ENCODE measurements around the gene PIK3R4. TPM values are rescaled to one million over a fixed set of nuclear protein-coding genes. Genes with fewer than 3 reads are reported as not detected.

The PIK3R4 gene
- 10 to 100 TPM in 3 of 4 donors, 1 to 10 TPM in 1; 8.2 to 33.0 (median 29.3) TPM for total RNA-seq

GRCh38 chr3:130746246-130747039 lies at the start of gene PIK3R4:
Gene PIK3R4 (minus strand): TSS chr3:130746829. CDS start chr3:130745218, 1,611 bp downstream.
- Histone ChIP-seq H3K36me3 (no peaks in the 10 kb centered on the region), H3K27ac (peak within 1 kb of the TSS; percentile 83 to 94 (median 91)), H3K4me1 (peaks cover 6 to 39% (median 23%) of the 10 kb centered on the region in 4 donors), H3K4me3 (peak within 1 kb of the TSS; percentile 66 to 93 (median 88)), H3K27me3 (no peaks in the 10 kb centered on the region), H3K9me3 (no peaks in the 10 kb centered on the region)
- WGBS, 2 donors (ENCODE audit: low coverage in 1 of 2) = 0 to 1% methylated on average over 8 to 35 of the region's 43 CpGs
- TF ChIP-seq POLR2AphosphoS5 (IDR thresholded peaks at IDR 0.05) = peak; percentile 85 to 92 (median 85)
- TF ChIP-seq POLR2A (IDR thresholded peaks at IDR 0.05) = peak; percentile 74
- no peak for TF ChIP-seq EP300 (IDR thresholded peaks at IDR 0.05; ENCODE audit: low read depth)
- TF ChIP-seq CTCF (IDR thresholded peaks at IDR 0.05) = no peak
- in situ Hi-C loops (cut with MboI; ENCODE audit: low pct_ligation_motif_present in 1 of 4, low pct_unique_long_range_greater_than_20kb in 1 of 4, low sequenced_read_pairs in 3 of 4) (loop anchor here in 1 of 4 donors (10.0 kb wide), 1 partner anchor 148 kb away; the partner anchor contains the start of gene ATP2C1), intact Hi-C loops (cut with DNase I; ENCODE audit: low total_unique reads) (no loop called here)
- peak; percentile 96 for DNase-seq

GRCh38 chr3:130795396-130795795 lies 48.8 kb upstream of the PIK3R4 start:
- TF ChIP-seq POLR2AphosphoS5 (IDR thresholded peaks at IDR 0.05) (no peak), CTCF (IDR thresholded peaks at IDR 0.05) (no peak), EP300 (IDR thresholded peaks at IDR 0.05; ENCODE audit: low read depth) (no peak), POLR2A (IDR thresholded peaks at IDR 0.05) (no peak)
- Histone ChIP-seq H3K36me3 (no peaks in the 10 kb centered on the region), H3K27ac (no peak overlapping the region), H3K9me3 (no peaks in the 10 kb centered on the region), H3K4me3 (no peak overlapping the region), H3K27me3 (no peaks in the 10 kb centered on the region), H3K4me1 (peaks cover 0 to 27% (median 5%) of the 10 kb centered on the region in 4 donors)
- no peak for DNase-seq
- WGBS, 2 donors (ENCODE audit: low coverage in 1 of 2) = 78 to 100% methylated on average over 1 of the region's 1 CpG
- intact Hi-C loops (cut with DNase I; ENCODE audit: low total_unique reads) = no loop called here
- in situ Hi-C loops (cut with MboI; ENCODE audit: low pct_ligation_motif_present in 1 of 4, low pct_unique_long_range_greater_than_20kb in 1 of 4, low sequenced_read_pairs in 3 of 4) = no loop called here

GRCh38 chr3:130792246-130792645 lies 45.6 kb upstream of the PIK3R4 start:
- Histone ChIP-seq H3K4me1 (peaks cover 0 to 38% (median 12%) of the 10 kb centered on the region in 4 donors), H3K27ac (no peak overlapping the region), H3K9me3 (no peaks in the 10 kb centered on the region), H3K4me3 (no peak overlapping the region), H3K27me3 (no peaks in the 10 kb centered on the region), H3K36me3 (no peaks in the 10 kb centered on the region)
- intact Hi-C loops (cut with DNase I; ENCODE audit: low total_unique reads) (no loop called here), in situ Hi-C loops (cut with MboI; ENCODE audit: low pct_ligation_motif_present in 1 of 4, low pct_unique_long_range_greater_than_20kb in 1 of 4, low sequenced_read_pairs in 3 of 4) (no loop called here)
- no peak for DNase-seq
- WGBS, 2 donors (ENCODE audit: low coverage in 1 of 2) = 64 to 93% methylated on average over 2 of the region's 2 CpGs
- TF ChIP-seq EP300 (IDR thresholded peaks at IDR 0.05; ENCODE audit: low read depth) (no peak), POLR2AphosphoS5 (IDR thresholded peaks at IDR 0.05) (no peak), POLR2A (IDR thresholded peaks at IDR 0.05) (no peak), CTCF (IDR thresholded peaks at IDR 0.05) (no peak)

- in situ Hi-C loops (cut with MboI; ENCODE audit: low pct_ligation_motif_present in 1 of 4, low pct_unique_long_range_greater_than_20kb in 1 of 4, low sequenced_read_pairs in 3 of 4) = no loop called here
- Histone ChIP-seq H3K9me3 (no peaks in the 10 kb centered on the region), H3K4me3 (no peak overlapping the region), H3K27ac (peak overlapping the region; percentile 11 to 58 (median 54)), H3K36me3 (no peaks in the 10 kb centered on the region), H3K4me1 (peaks cover 0 to 38% (median 12%) of the 10 kb centered on the region in 4 donors), H3K27me3 (no peaks in the 10 kb centered on the region)
- no peak for TF ChIP-seq POLR2A (IDR thresholded peaks at IDR 0.05)
- peak in 1 of 3 donors; percentile 10 for TF ChIP-seq POLR2AphosphoS5 (IDR thresholded peaks at IDR 0.05)
- TF ChIP-seq EP300 (IDR thresholded peaks at IDR 0.05; ENCODE audit: low read depth) = no peak
- intact Hi-C loops (cut with DNase I; ENCODE audit: low total_unique reads) = no loop called here
- WGBS, 2 donors (ENCODE audit: low coverage in 1 of 2) = 21 to 46% methylated on average over 3 to 5 of the region's 5 CpGs
- DNase-seq = peak; percentile 54
These were observed 43.2 kb upstream of the PIK3R4 start for GRCh38 chr3:130789782-130790322.
